SK-N-SH (cell line): ENCODE data around the gene RGPD4.
"Not testable (repeated sequence)": the region's sequence is repeated elsewhere in the genome, so short reads cannot be mapped to it uniquely, and the experiment has no call there.

Experiments used
- FOXJ3 ChIP-seq: sonication (generic); formaldehyde crosslinking; IDR thresholded peaks from 2 replicates; pipeline ENCODE4 v1.5.1; 2020; ENCODE audit warnings: mild to moderate bottlenecking, missing genetic modification reagents
- TF ChIP-seq, protein P1 (sequence below): IDR thresholded peaks from 2 replicates; pipeline ENCODE4 v1.4.0; 2012; ENCODE audit warnings: low read depth, borderline replicate concordance
- TF ChIP-seq, protein P2 (sequence below): fragments of 200-600 bp; sonication (generic); IDR thresholded peaks from 2 replicates; pipeline ENCODE4 v1.6.1; 2017; ENCODE audit warnings: antibody characterized with exemption, mild to moderate bottlenecking, moderate library complexity

DNA sequence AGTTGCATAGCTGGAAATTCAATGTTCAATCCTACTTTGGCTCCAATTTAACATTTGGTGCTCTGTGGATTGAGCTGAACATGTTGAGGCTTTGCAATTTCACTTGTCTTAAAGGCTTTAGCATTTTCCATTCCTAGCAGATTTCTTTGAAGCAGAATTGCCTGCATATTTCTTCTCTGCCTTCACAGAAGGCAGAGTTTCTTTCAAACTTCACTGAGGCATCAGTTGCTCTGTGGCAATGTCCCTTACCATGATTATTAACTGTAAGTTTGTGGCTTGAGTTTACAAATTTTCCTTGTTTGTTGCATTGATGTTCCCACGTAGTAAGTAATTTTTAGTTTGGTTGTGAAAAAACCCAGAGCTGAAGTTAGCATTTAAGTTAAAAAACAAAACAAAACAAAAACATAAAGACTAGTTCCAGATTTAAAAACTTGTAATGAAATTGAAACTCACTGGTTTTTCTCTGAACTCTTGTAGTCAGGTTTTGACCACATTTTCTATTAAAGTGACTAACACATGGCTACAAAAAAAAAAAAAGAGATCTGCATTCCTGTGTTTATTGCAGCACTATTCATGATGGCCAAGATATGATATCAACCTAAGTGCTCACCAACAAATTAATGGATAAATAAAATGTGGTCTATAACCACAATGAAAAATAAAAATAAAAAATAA, 90.1 kb downstream of the RGPD4 start:
- TF ChIP-seq, protein P1, sequence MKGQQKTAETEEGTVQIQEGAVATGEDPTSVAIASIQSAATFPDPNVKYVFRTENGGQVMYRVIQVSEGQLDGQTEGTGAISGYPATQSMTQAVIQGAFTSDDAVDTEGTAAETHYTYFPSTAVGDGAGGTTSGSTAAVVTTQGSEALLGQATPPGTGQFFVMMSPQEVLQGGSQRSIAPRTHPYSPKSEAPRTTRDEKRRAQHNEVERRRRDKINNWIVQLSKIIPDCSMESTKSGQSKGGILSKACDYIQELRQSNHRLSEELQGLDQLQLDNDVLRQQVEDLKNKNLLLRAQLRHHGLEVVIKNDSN, result not testable (repeated sequence)
- not testable (repeated sequence) for TF ChIP-seq FOXJ3 (CRISPR knock-in tag)
- TF ChIP-seq, protein P2, sequence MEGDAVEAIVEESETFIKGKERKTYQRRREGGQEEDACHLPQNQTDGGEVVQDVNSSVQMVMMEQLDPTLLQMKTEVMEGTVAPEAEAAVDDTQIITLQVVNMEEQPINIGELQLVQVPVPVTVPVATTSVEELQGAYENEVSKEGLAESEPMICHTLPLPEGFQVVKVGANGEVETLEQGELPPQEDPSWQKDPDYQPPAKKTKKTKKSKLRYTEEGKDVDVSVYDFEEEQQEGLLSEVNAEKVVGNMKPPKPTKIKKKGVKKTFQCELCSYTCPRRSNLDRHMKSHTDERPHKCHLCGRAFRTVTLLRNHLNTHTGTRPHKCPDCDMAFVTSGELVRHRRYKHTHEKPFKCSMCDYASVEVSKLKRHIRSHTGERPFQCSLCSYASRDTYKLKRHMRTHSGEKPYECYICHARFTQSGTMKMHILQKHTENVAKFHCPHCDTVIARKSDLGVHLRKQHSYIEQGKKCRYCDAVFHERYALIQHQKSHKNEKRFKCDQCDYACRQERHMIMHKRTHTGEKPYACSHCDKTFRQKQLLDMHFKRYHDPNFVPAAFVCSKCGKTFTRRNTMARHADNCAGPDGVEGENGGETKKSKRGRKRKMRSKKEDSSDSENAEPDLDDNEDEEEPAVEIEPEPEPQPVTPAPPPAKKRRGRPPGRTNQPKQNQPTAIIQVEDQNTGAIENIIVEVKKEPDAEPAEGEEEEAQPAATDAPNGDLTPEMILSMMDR, result not testable (repeated sequence)
